Fibroblast of skin of left biceps (primary cell): ENCODE data around the gene CRADD.
"Not testable (repeated sequence)": the region's sequence is repeated elsewhere in the genome, so short reads cannot be mapped to it uniquely, and the experiment has no call there.

Experiments used
- DNase-seq, 2 experiments: peaks; one replicate each; pipeline ENCODE4 v3.0.0-alpha.2; 2013; ENCODE audit warnings: low read depth in 2 of 2

The CRADD gene

GRCh38 chr12:93782853-93783252 lies 105.7 kb downstream of the CRADD start:
- DNase-seq, result no peak

- DNase-seq, result no peak
These were observed 106.7 kb downstream of the CRADD start for GRCh38 chr12:93783832-93784231.

- no peak for DNase-seq
These were observed 107.3 kb downstream of the CRADD start for GRCh38 chr12:93784339-93785086.

- peak; percentile 83 to 86 for DNase-seq
These were observed 108.3 kb downstream of the CRADD start for GRCh38 chr12:93785249-93786010.

GRCh38 chr12:93786656-93787397 lies 109.7 kb downstream of the CRADD start:
- no peak for DNase-seq

GRCh38 chr12:93788853-93789252 lies 111.7 kb downstream of the CRADD start:
- DNase-seq, result no peak

- no peak for DNase-seq
These were observed 112.6 kb downstream of the CRADD start for GRCh38 chr12:93789767-93790166.

- peak; percentile 71 to 76 for DNase-seq
These were observed 113.4 kb downstream of the CRADD start for GRCh38 chr12:93790472-93791152.

- DNase-seq, result no peak
These were observed 115.8 kb downstream of the CRADD start for GRCh38 chr12:93793007-93793406.

- no peak for DNase-seq
These were observed 116.8 kb downstream of the CRADD start for GRCh38 chr12:93793983-93794382.

- DNase-seq, result no peak
These were observed 117.6 kb downstream of the CRADD start for GRCh38 chr12:93794738-93795137.

- no peak for DNase-seq
These were observed 118.2 kb downstream of the CRADD start for GRCh38 chr12:93795352-93795751.

GRCh38 chr12:93796729-93797128 lies 119.6 kb downstream of the CRADD start:
- DNase-seq, result no peak

GRCh38 chr12:93798279-93799151 lies 121.3 kb downstream of the CRADD start:
- no peak for DNase-seq

GRCh38 chr12:93801666-93802065 lies 124.5 kb downstream of the CRADD start:
- DNase-seq, result not testable (repeated sequence)

GRCh38 chr12:93802293-93802692 lies 125.1 kb downstream of the CRADD start:
- no peak for DNase-seq

- no peak for DNase-seq
These were observed 125.7 kb downstream of the CRADD start for GRCh38 chr12:93802698-93803423.

GRCh38 chr12:93803424-93803807 lies 126.2 kb downstream of the CRADD start:
- no peak for DNase-seq

- DNase-seq, result no peak
These were observed 127.4 kb downstream of the CRADD start for GRCh38 chr12:93804392-93805179.
